K562 (cell line): ENCODE measurements around the gene S100A6. TPM values are rescaled to one million over a fixed set of nuclear protein-coding genes. Genes with fewer than 3 reads are reported as not detected.

Source experiments
- ATAC-seq: fragments of 200-7000 bp; cut with Tn5 transposase; 3 replicates; pipeline ENCODE4 v1.9.1; 2020; ENCODE audit warnings: moderate library complexity
- BruUV-seq: library from RNA; stranded (reverse); fragments of 400-500 nt; replicated peaks from 2 replicates; lab custom pipeline; 2021; lab: Mats Ljungman, UMichigan
- CTCF ChIA-PET: fragments of 300-600 bp; formaldehyde crosslinking; extraction: SDS; loops from one replicate; lab custom pipeline; 2021; ENCODE audit warnings: low intra/inter-chr PET ratio; lab: Yijun Ruan, JAX
- POLR2A ChIA-PET: fragments of 300-600, 350-650 bp; sonication (Branson Sonifier 250); formaldehyde crosslinking; extraction: SDS; loops from one replicate; lab custom pipeline; 2021; ENCODE audit warnings: antibody characterized with exemption, inconsistent platforms; lab: Yijun Ruan, JAX
- DNase-seq, 4 experiments: peaks; one replicate each; pipeline versions ENCODE4 v3.0.0 to v3.0.0-alpha.2; 2011 to 2018; ENCODE audit warnings: low spot score in 3 of 4, mixed read lengths in 3 of 4; ENCODE audit errors: extremely low read depth in 1 of 4
- FAIRE-seq: peaks from 2 replicates; lab custom pipeline; 2011; peaks lifted over from hg19 to GRCh38; lab: Jason Lieb, UNC
- H2AFZ ChIP-seq: 2 replicates; pipeline ENCODE4 v1.6.0; 2011; ENCODE audit warnings: low read depth, low read length, control low read depth, inconsistent platforms
- H3K27ac ChIP-seq: fragments of 200-600 bp; 3 replicates; pipeline ENCODE4 v1.8.0; 2011; ENCODE audit warnings: low read depth, mild to moderate bottlenecking, control low read depth, inconsistent platforms, low read length, moderate library complexity, mixed read lengths; ENCODE audit errors: extremely low read depth
- H3K27me3 ChIP-seq, 2 experiments: fragments of 300-600 bp in 1 of 2; 2 replicates in 1 of 2; 3 replicates in 1 of 2; pipeline versions ENCODE4 v1.6.0 to v1.8.0; 2011; ENCODE audit warnings: inconsistent platforms in 2 of 2, low read length in 2 of 2, mild to moderate bottlenecking in 1 of 2, mixed read lengths in 1 of 2, moderate library complexity in 1 of 2; ENCODE audit not compliant: control insufficient read depth in 2 of 2, insufficient read depth in 2 of 2
- H3K36me3 ChIP-seq: fragments of 300-600 bp; 3 replicates; pipeline ENCODE4 v1.8.0; 2011; ENCODE audit warnings: mild to moderate bottlenecking, low read length, inconsistent platforms; ENCODE audit not compliant: control insufficient read depth, insufficient read depth
- H3K4me1 ChIP-seq, 2 experiments: fragments of 200-600 bp in 1 of 2; replicated peaks in 1 of 2; 2 replicates in 1 of 2; 3 replicates in 1 of 2; pipeline versions ENCODE4 v1.5.1 to v1.8.0; 2011; ENCODE audit warnings: inconsistent platforms in 2 of 2, low read length in 2 of 2, mild to moderate bottlenecking in 1 of 2, mixed read lengths in 1 of 2, moderate library complexity in 1 of 2; ENCODE audit not compliant: control insufficient read depth in 2 of 2, insufficient read depth in 2 of 2
- H3K4me2 ChIP-seq: 2 replicates; pipeline ENCODE4 v1.6.1; 2011; ENCODE audit warnings: low read length, control low read depth, inconsistent platforms, mixed read lengths; ENCODE audit not compliant: insufficient read depth
- H3K4me3 ChIP-seq: fragments of 200-600 bp; sonication (generic), shearing (Covaris generic); 2 replicates; pipeline ENCODE4 v1.5.1; 2016; ENCODE audit warnings: control low read depth, inconsistent platforms
- H3K79me2 ChIP-seq: fragments of 200-600 bp; 3 replicates; pipeline ENCODE4 v1.8.0; 2011; ENCODE audit warnings: low read length, inconsistent platforms; ENCODE audit not compliant: control insufficient read depth, insufficient read depth
- H3K9ac ChIP-seq, 2 experiments: 2 replicates each; pipeline versions ENCODE4 v1.6.0 to v1.6.1; 2011; ENCODE audit warnings: low read depth in 2 of 2, low read length in 2 of 2, control low read depth in 1 of 2, inconsistent platforms in 1 of 2, mild to moderate bottlenecking in 1 of 2, mixed read lengths in 1 of 2; ENCODE audit not compliant: insufficient read depth in 1 of 2
- H3K9me1 ChIP-seq: one replicate; pipeline ENCODE4 v1.6.0; 2011; ENCODE audit warnings: inconsistent platforms, mild to moderate bottlenecking, low read length, moderate library complexity; ENCODE audit not compliant: control insufficient read depth, insufficient read depth
- H3K9me3 ChIP-seq: replicated peaks from 2 replicates; pipeline ENCODE4 v1.5.1; 2011; ENCODE audit warnings: low read depth, low read length, inconsistent platforms; ENCODE audit not compliant: control insufficient read depth, insufficient read depth
- H4K20me1 ChIP-seq: replicated peaks from 2 replicates; pipeline ENCODE4 v1.6.1; 2011; ENCODE audit warnings: low read length, inconsistent platforms, mixed read lengths; ENCODE audit not compliant: control insufficient read depth, insufficient read depth
- MAFK ChIP-seq: IDR thresholded peaks from 2 replicates; pipeline ENCODE4 v1.6.1; 2011; ENCODE audit warnings: low read length, improper control_type of control experiment
- POLR2B ChIP-seq: fragments of 450-650 bp; IDR thresholded peaks from 2 replicates; pipeline ENCODE4 v1.6.1; 2018; ENCODE audit warnings: low read depth; ENCODE audit not compliant: partially characterized antibody
- PTTG1 ChIP-seq: fragments of 450-650 bp; IDR thresholded peaks from 2 replicates; pipeline ENCODE4 v1.6.1; 2016; ENCODE audit warnings: low read depth, mild to moderate bottlenecking, missing genetic modification characterization, missing compliant biosample characterization
- PURB ChIP-seq: sonication (generic); formaldehyde crosslinking; IDR thresholded peaks from 2 replicates; pipeline ENCODE4 v1.9.0; 2021; ENCODE audit warnings: low read depth, mild to moderate bottlenecking, missing genetic modification reagents
- U2AF2 ChIP-seq: fragments of 200-400 bp; formaldehyde crosslinking; optimal IDR thresholded peaks from 2 replicates; pipeline ENCODE3; 2017; ENCODE audit warnings: low read depth, mild to moderate bottlenecking, low read length
- ZNF740 ChIP-seq, 3 experiments: fragments of 200-800 bp in 1 of 3; sonication (Bioruptor generic) in 1 of 3; sonication (generic) in 1 of 3; formaldehyde crosslinking in 1 of 3; IDR thresholded peaks; 2 replicates each; pipeline versions ENCODE4 v1.6.1 to v1.8.0; 2016 to 2022; ENCODE audit warnings: mild to moderate bottlenecking in 2 of 3, missing compliant biosample characterization in 2 of 3, missing genetic modification characterization in 2 of 3, missing genetic modification reagents in 1 of 3
- WGBS: fragments of 100-300 bp; shearing (Covaris generic); methylation state at CpG from one replicate; pipeline ENCODE4 v1.1.6; 2016; ENCODE audit warnings: low coverage, mixed read lengths; ENCODE audit not compliant: insufficient coverage; ENCODE audit errors: missing lambda C conversion rate; 5-methylcytosine and 5-hydroxymethylcytosine counted together
- in situ Hi-C: fragments of 300-500 bp; cut with MboI; formaldehyde crosslinking; loops from 4 replicates; pipeline ENCODE4 v1.15.0; 2018; ENCODE audit warnings: inconsistent platforms, mixed read lengths
- intact Hi-C: fragments of 100-400 bp; cut with micrococcal nuclease; formaldehyde crosslinking; loops from 2 replicates; pipeline ENCODE4 v1.14.2; 2022
- polyA plus RNA-seq, 8 experiments: library from polyadenylated mRNA; depleted of rRNA in 4 of 8; stranded (reverse) in 5 of 8; unstranded in 3 of 8; fragments of >200 nt; fragmentation: Nextera tagmentation in 2 of 8; fragmentation: Illumina TruSeq in 1 of 8; extraction: Ambion mirVana in 2 of 8; extraction: Trizol in 1 of 8; gene quantifications; 2 replicates each; pipeline versions ENCODE4 v1.2.1 to v1.2.3, GENCODE V29; 2011 to 2014; ENCODE audit warnings: inconsistent platforms in 1 of 8, missing spikeins in 1 of 8
- total RNA-seq, 7 experiments: library from RNA; depleted of rRNA in 6 of 7; stranded (reverse); fragments of >200 nt in 6 of 7; fragmentation: Illumina TruSeq in 2 of 7; extraction: Trizol in 2 of 7; gene quantifications; 2 replicates each; pipeline versions ENCODE4 v1.2.1 to v1.2.3, GENCODE V29; 2011 to 2021; ENCODE audit warnings: low replicate concordance in 1 of 7

The S100A6 gene
- total and polyA plus RNA-seq, 9 of the 15 experiments (the other 6 are each of a cell fraction or from before 2014, with no cell fraction given): 9.8 to 66.5 (median 23.2) TPM

- Histone ChIP-seq H3K27me3 (no peaks in the 10 kb centered on the region), H3K9me3 (no peaks in the 10 kb centered on the region), H3K4me3 (no peak overlapping the region), H3K36me3 (no peaks in the 10 kb centered on the region), H3K4me1 (peaks cover 69 to 74% of the 10 kb centered on the region in 2 experiments), H2AFZ (peak overlapping the region; percentile 69), H3K4me2 (no peak overlapping the region), H3K27ac (no peak overlapping the region; the same call in 2 of the 3 replicates), H4K20me1 (no peaks in the 10 kb centered on the region), H3K79me2 (no peaks in the 10 kb centered on the region; the same call in 2 of the 3 replicates), H3K9me1 (no peaks in the 10 kb centered on the region), H3K9ac (no peak overlapping the region; a peak in 1 of 4 replicates)
- BruUV-seq: no TSS peak
- ChIA-PET CTCF (no interaction called here), POLR2A (interaction anchor here (0.6 to 2.6 kb wide), 4 partner anchors 13 to 87 kb away, joined by 3 to 13 read pairs (median 4); partner anchors contain the start of gene S100A13)
- in situ Hi-C loops: no loop called here
- FAIRE-seq (no peak), DNase-seq (no peak), ATAC-seq (no peak)
- WGBS: 83% methylated on average over 2 of the region's 4 CpGs
- TF ChIP-seq PTTG1 (tag) (no peak), POLR2B (no peak), PURB (CRISPR knock-in tag) (no peak), ZNF740 (CRISPR knock-in tag; IDR thresholded peaks at IDR 0.05) (no peak), ZNF740 (tag; IDR thresholded peaks at IDR 0.05) (no peak), MAFK (no peak), U2AF2 (no peak)
- intact Hi-C loops: loop anchor here (2.0 kb wide), 1 partner anchor 29 kb away; no protein-coding TSS in a partner anchor
Measured at GRCh38 chr1:153539395-153540093, 3.8 kb upstream of the S100A6 start.
